K562 (cell line): ENCODE data around the gene CFHR1. TPM values are rescaled to one million over a fixed set of nuclear protein-coding genes. Genes with fewer than 3 reads are reported as not detected.

Experiments used
- ATAC-seq: fragments of 200-7000 bp; cut with Tn5 transposase; 3 replicates; pipeline ENCODE4 v1.9.1; 2020; ENCODE audit warnings: moderate library complexity
- BruUV-seq: library from RNA; stranded (reverse); fragments of 400-500 nt; replicated peaks from 2 replicates; lab custom pipeline; 2021; lab: Mats Ljungman, UMichigan
- CTCF ChIA-PET: fragments of 300-600 bp; formaldehyde crosslinking; extraction: SDS; loops from one replicate; lab custom pipeline; 2021; ENCODE audit warnings: low intra/inter-chr PET ratio; lab: Yijun Ruan, JAX
- POLR2A ChIA-PET: fragments of 300-600, 350-650 bp; sonication (Branson Sonifier 250); formaldehyde crosslinking; extraction: SDS; loops from one replicate; lab custom pipeline; 2021; ENCODE audit warnings: antibody characterized with exemption, inconsistent platforms; lab: Yijun Ruan, JAX
- DNase-seq, 4 experiments: peaks; one replicate each; pipeline versions ENCODE4 v3.0.0 to v3.0.0-alpha.2; 2011 to 2018; ENCODE audit warnings: low spot score in 3 of 4, mixed read lengths in 3 of 4; ENCODE audit errors: extremely low read depth in 1 of 4
- FAIRE-seq: peaks from 2 replicates; lab custom pipeline; 2011; peaks lifted over from hg19 to GRCh38; lab: Jason Lieb, UNC
- H2AFZ ChIP-seq: 2 replicates; pipeline ENCODE4 v1.6.0; 2011; ENCODE audit warnings: low read depth, low read length, control low read depth, inconsistent platforms
- H3K27ac ChIP-seq: fragments of 200-600 bp; 3 replicates; pipeline ENCODE4 v1.8.0; 2011; ENCODE audit warnings: low read depth, mild to moderate bottlenecking, control low read depth, inconsistent platforms, low read length, moderate library complexity, mixed read lengths; ENCODE audit errors: extremely low read depth
- H3K27me3 ChIP-seq, 2 experiments: fragments of 300-600 bp in 1 of 2; 2 replicates in 1 of 2; 3 replicates in 1 of 2; pipeline versions ENCODE4 v1.6.0 to v1.8.0; 2011; ENCODE audit warnings: inconsistent platforms in 2 of 2, low read length in 2 of 2, mild to moderate bottlenecking in 1 of 2, mixed read lengths in 1 of 2, moderate library complexity in 1 of 2; ENCODE audit not compliant: control insufficient read depth in 2 of 2, insufficient read depth in 2 of 2
- H3K36me3 ChIP-seq: fragments of 300-600 bp; 3 replicates; pipeline ENCODE4 v1.8.0; 2011; ENCODE audit warnings: mild to moderate bottlenecking, low read length, inconsistent platforms; ENCODE audit not compliant: control insufficient read depth, insufficient read depth
- H3K4me1 ChIP-seq, 2 experiments: fragments of 200-600 bp in 1 of 2; replicated peaks in 1 of 2; 2 replicates in 1 of 2; 3 replicates in 1 of 2; pipeline versions ENCODE4 v1.5.1 to v1.8.0; 2011; ENCODE audit warnings: inconsistent platforms in 2 of 2, low read length in 2 of 2, mild to moderate bottlenecking in 1 of 2, mixed read lengths in 1 of 2, moderate library complexity in 1 of 2; ENCODE audit not compliant: control insufficient read depth in 2 of 2, insufficient read depth in 2 of 2
- H3K4me2 ChIP-seq: 2 replicates; pipeline ENCODE4 v1.6.1; 2011; ENCODE audit warnings: low read length, control low read depth, inconsistent platforms, mixed read lengths; ENCODE audit not compliant: insufficient read depth
- H3K4me3 ChIP-seq: fragments of 200-600 bp; sonication (generic), shearing (Covaris generic); 2 replicates; pipeline ENCODE4 v1.5.1; 2016; ENCODE audit warnings: control low read depth, inconsistent platforms
- H3K79me2 ChIP-seq: fragments of 200-600 bp; 3 replicates; pipeline ENCODE4 v1.8.0; 2011; ENCODE audit warnings: low read length, inconsistent platforms; ENCODE audit not compliant: control insufficient read depth, insufficient read depth
- H3K9ac ChIP-seq, 2 experiments: 2 replicates each; pipeline versions ENCODE4 v1.6.0 to v1.6.1; 2011; ENCODE audit warnings: low read depth in 2 of 2, low read length in 2 of 2, control low read depth in 1 of 2, inconsistent platforms in 1 of 2, mild to moderate bottlenecking in 1 of 2, mixed read lengths in 1 of 2; ENCODE audit not compliant: insufficient read depth in 1 of 2
- H3K9me1 ChIP-seq: one replicate; pipeline ENCODE4 v1.6.0; 2011; ENCODE audit warnings: inconsistent platforms, mild to moderate bottlenecking, low read length, moderate library complexity; ENCODE audit not compliant: control insufficient read depth, insufficient read depth
- H3K9me3 ChIP-seq: replicated peaks from 2 replicates; pipeline ENCODE4 v1.5.1; 2011; ENCODE audit warnings: low read depth, low read length, inconsistent platforms; ENCODE audit not compliant: control insufficient read depth, insufficient read depth
- H4K20me1 ChIP-seq: replicated peaks from 2 replicates; pipeline ENCODE4 v1.6.1; 2011; ENCODE audit warnings: low read length, inconsistent platforms, mixed read lengths; ENCODE audit not compliant: control insufficient read depth, insufficient read depth
- CC2D1A ChIP-seq: fragments of 450-650 bp; IDR thresholded peaks from 2 replicates; pipeline ENCODE4 v1.6.1; 2017; ENCODE audit warnings: mild to moderate bottlenecking
- GABPA ChIP-seq: fragments of 200-800 bp; sonication (Bioruptor generic); conservative IDR thresholded peaks from 2 replicates; pipeline ENCODE4 v1.6.1; 2016; ENCODE audit warnings: low read depth, missing genetic modification characterization, missing compliant biosample characterization
- HMGN3 ChIP-seq: IDR thresholded peaks from 2 replicates; pipeline ENCODE4 v1.6.1; 2011; ENCODE audit warnings: borderline replicate concordance, low read depth, mild to moderate bottlenecking, mixed read lengths, low read length; ENCODE audit not compliant: insufficient read length; ENCODE audit errors: extremely low read depth
- L3MBTL2 ChIP-seq: fragments of 450-650 bp; IDR thresholded peaks from 2 replicates; pipeline ENCODE4 v1.6.1; 2016; ENCODE audit warnings: mild to moderate bottlenecking, moderate library complexity
- NR4A1 ChIP-seq, 2 experiments: fragments of 250-450 bp in 1 of 2; fragments of 450-650 bp in 1 of 2; sonication (Bioruptor Pico) in 1 of 2; IDR thresholded peaks; 2 replicates each; pipeline versions ENCODE4 v1.4.0 to v1.6.1; 2016 to 2020; ENCODE audit warnings: mild to moderate bottlenecking in 2 of 2, missing compliant biosample characterization in 1 of 2, missing genetic modification characterization in 1 of 2, moderate library complexity in 1 of 2
- PML ChIP-seq: IDR thresholded peaks from 2 replicates; pipeline ENCODE4 v1.6.1; 2012; ENCODE audit warnings: low read length, inconsistent platforms
- RBM17 ChIP-seq: fragments of 200-400 bp; formaldehyde crosslinking; IDR thresholded peaks from 2 replicates; pipeline ENCODE4 v1.6.1; 2017; ENCODE audit warnings: low read depth, mild to moderate bottlenecking, low read length, borderline replicate concordance
- WGBS: fragments of 100-300 bp; shearing (Covaris generic); methylation state at CpG from one replicate; pipeline ENCODE4 v1.1.6; 2016; ENCODE audit warnings: low coverage, mixed read lengths; ENCODE audit not compliant: insufficient coverage; ENCODE audit errors: missing lambda C conversion rate; 5-methylcytosine and 5-hydroxymethylcytosine counted together
- in situ Hi-C: fragments of 300-500 bp; cut with MboI; formaldehyde crosslinking; loops from 4 replicates; pipeline ENCODE4 v1.15.0; 2018; ENCODE audit warnings: inconsistent platforms, mixed read lengths
- intact Hi-C: fragments of 100-400 bp; cut with micrococcal nuclease; formaldehyde crosslinking; loops from 2 replicates; pipeline ENCODE4 v1.14.2; 2022
- polyA plus RNA-seq, 8 experiments: library from polyadenylated mRNA; depleted of rRNA in 4 of 8; stranded (reverse) in 5 of 8; unstranded in 3 of 8; fragments of >200 nt; fragmentation: Nextera tagmentation in 2 of 8; fragmentation: Illumina TruSeq in 1 of 8; extraction: Ambion mirVana in 2 of 8; extraction: Trizol in 1 of 8; gene quantifications; 2 replicates each; pipeline versions ENCODE4 v1.2.1 to v1.2.3, GENCODE V29; 2011 to 2014; ENCODE audit warnings: inconsistent platforms in 1 of 8, missing spikeins in 1 of 8
- total RNA-seq, 7 experiments: library from RNA; depleted of rRNA in 6 of 7; stranded (reverse); fragments of >200 nt in 6 of 7; fragmentation: Illumina TruSeq in 2 of 7; extraction: Trizol in 2 of 7; gene quantifications; 2 replicates each; pipeline versions ENCODE4 v1.2.1 to v1.2.3, GENCODE V29; 2011 to 2021; ENCODE audit warnings: low replicate concordance in 1 of 7
- TF ChIP-seq, protein P1 (sequence below): sonication (generic); formaldehyde crosslinking; IDR thresholded peaks from 2 replicates; pipeline ENCODE4 v1.8.0; 2022; ENCODE audit warnings: mild to moderate bottlenecking, missing genetic modification reagents, borderline replicate concordance
- TF ChIP-seq, protein P2 (sequence below): fragments of 450-650 bp; IDR thresholded peaks from 2 replicates; pipeline ENCODE4 v1.6.1; 2014; ENCODE audit warnings: low read depth, mild to moderate bottlenecking, moderate library complexity, borderline replicate concordance

The CFHR1 gene
- total and polyA plus RNA-seq, 9 of the 15 experiments (the other 6 are each of a cell fraction or from before 2014, with no cell fraction given), result 0.17 to 0.29 TPM; not detected in 7

DNA sequence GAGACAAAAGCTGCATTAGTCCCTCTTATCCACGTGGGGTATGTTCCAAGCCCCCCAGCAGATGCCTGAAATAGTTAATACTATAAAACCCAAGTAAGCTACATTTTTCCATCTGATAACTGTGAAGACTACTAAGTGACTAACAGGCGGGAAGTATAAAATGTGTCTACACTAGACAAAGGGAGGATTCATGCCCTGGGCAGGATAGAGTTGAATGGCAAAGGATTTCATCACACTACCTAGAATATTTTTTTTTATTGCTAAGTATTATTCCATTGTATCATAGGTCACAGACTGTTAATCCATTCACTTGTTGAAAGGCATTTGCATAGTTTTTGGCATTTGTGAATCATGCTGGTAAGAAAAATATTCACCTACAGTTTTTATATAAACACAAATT is 41.9 kb downstream of the CFHR1 start:
- no peaks in the 10 kb centered on the region for H3K9me3 ChIP-seq
- H3K4me3 ChIP-seq, result no peak overlapping the region
- FAIRE-seq (no peak), ATAC-seq (no peak), DNase-seq (no peak)
- no peak overlapping the region for H3K27ac ChIP-seq
- no peak overlapping the region for H3K4me2 ChIP-seq
- TF ChIP-seq L3MBTL2, result no peak
- TF ChIP-seq CC2D1A, result no peak
- no peak for TF ChIP-seq HMGN3
- TF ChIP-seq, protein P1, sequence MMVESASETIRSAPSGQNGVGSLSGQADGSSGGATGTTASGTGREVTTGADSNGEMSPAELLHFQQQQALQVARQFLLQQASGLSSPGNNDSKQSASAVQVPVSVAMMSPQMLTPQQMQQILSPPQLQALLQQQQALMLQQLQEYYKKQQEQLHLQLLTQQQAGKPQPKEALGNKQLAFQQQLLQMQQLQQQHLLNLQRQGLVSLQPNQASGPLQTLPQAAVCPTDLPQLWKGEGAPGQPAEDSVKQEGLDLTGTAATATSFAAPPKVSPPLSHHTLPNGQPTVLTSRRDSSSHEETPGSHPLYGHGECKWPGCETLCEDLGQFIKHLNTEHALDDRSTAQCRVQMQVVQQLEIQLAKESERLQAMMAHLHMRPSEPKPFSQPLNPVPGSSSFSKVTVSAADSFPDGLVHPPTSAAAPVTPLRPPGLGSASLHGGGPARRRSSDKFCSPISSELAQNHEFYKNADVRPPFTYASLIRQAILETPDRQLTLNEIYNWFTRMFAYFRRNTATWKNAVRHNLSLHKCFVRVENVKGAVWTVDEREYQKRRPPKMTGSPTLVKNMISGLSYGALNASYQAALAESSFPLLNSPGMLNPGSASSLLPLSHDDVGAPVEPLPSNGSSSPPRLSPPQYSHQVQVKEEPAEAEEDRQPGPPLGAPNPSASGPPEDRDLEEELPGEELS, result no peak
- no peak for TF ChIP-seq RBM17
- no peak for TF ChIP-seq NR4A1 (CRISPR knock-in tag; IDR thresholded peaks at IDR 0.05)
- no peak for TF ChIP-seq NR4A1 (tag; IDR thresholded peaks at IDR 0.05)
- TF ChIP-seq PML, result no peak
- TF ChIP-seq, protein P2, sequence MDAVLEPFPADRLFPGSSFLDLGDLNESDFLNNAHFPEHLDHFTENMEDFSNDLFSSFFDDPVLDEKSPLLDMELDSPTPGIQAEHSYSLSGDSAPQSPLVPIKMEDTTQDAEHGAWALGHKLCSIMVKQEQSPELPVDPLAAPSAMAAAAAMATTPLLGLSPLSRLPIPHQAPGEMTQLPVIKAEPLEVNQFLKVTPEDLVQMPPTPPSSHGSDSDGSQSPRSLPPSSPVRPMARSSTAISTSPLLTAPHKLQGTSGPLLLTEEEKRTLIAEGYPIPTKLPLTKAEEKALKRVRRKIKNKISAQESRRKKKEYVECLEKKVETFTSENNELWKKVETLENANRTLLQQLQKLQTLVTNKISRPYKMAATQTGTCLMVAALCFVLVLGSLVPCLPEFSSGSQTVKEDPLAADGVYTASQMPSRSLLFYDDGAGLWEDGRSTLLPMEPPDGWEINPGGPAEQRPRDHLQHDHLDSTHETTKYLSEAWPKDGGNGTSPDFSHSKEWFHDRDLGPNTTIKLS, result no peak
- no peak for TF ChIP-seq GABPA (tag)
- CTCF ChIA-PET, result no interaction called here
- no peaks in the 10 kb centered on the region for H3K79me2 ChIP-seq
- in situ Hi-C loops, result no loop called here
- WGBS, result 2% methylated on average over 2 of the region's 2 CpGs
- no TSS peak for BruUV-seq
- no peak overlapping the region for H3K9ac ChIP-seq
- no peaks in the 10 kb centered on the region for H3K27me3 ChIP-seq
- no peaks in the 10 kb centered on the region for H3K9me1 ChIP-seq
- intact Hi-C loops, result no loop called here
- H3K4me1 ChIP-seq, result no peaks in the 10 kb centered on the region
- no peak overlapping the region for H2AFZ ChIP-seq
- H4K20me1 ChIP-seq, result no peaks in the 10 kb centered on the region
- no peaks in the 10 kb centered on the region for H3K36me3 ChIP-seq
- POLR2A ChIA-PET, result no interaction called here
